NCI-H510A treated with DMSO at 0.1 percent for 48 hours (cell line): ENCODE data around the gene SYT15B.
A peak's percentile ranks its signal among the peaks of the same experiment; 100 is the strongest.
"Not testable (repeated sequence)": the region's sequence is repeated elsewhere in the genome, so short reads cannot be mapped to it uniquely, and the experiment has no call there.

ENCODE experiments used
- DNase-seq: peaks from one replicate; lab custom pipeline; 2025; lab: John Stamatoyannopoulos, UW

SYT15B gene

GRCh38 chr10:47763554-47764175, at the start of gene SYT15B:
Gene SYT15B (minus strand): TSS chr10:47763592. CDS start chr10:47762640, 952 bp downstream.
- DNase-seq, result not testable (repeated sequence)

- DNase-seq, result not testable (repeated sequence)
Observed at GRCh38 chr10:47779590-47779989, 16.2 kb upstream of the SYT15B start.

GRCh38 chr10:47775361-47776231, 12.2 kb upstream of the SYT15B start:
- DNase-seq, result peak; percentile 26

GRCh38 chr10:47770745-47771144, 7.4 kb upstream of the SYT15B start:
- not testable (repeated sequence) for DNase-seq

GRCh38 chr10:47768578-47769115, 5.3 kb upstream of the SYT15B start:
- DNase-seq, result not testable (repeated sequence)

GRCh38 chr10:47768085-47768484, 4.7 kb upstream of the SYT15B start:
- DNase-seq, result not testable (repeated sequence)

GRCh38 chr10:47767236-47767635, 3.8 kb upstream of the SYT15B start:
- not testable (repeated sequence) for DNase-seq

GRCh38 chr10:47765232-47765631, 1.8 kb upstream of the SYT15B start:
- DNase-seq, result not testable (repeated sequence)

GRCh38 chr10:47762674-47763553, 478 bp downstream of the SYT15B start:
- not testable (repeated sequence) for DNase-seq

GRCh38 chr10:47758855-47759254, 4.5 kb downstream of the SYT15B start:
- DNase-seq, result not testable (repeated sequence)

GRCh38 chr10:47756169-47756568, 7.2 kb downstream of the SYT15B start:
- DNase-seq, result not testable (repeated sequence)

GRCh38 chr10:47753871-47754270, 9.5 kb downstream of the SYT15B start:
- DNase-seq, result not testable (repeated sequence)

- DNase-seq, result not testable (repeated sequence)
Observed at GRCh38 chr10:47753176-47753575, 10.2 kb downstream of the SYT15B start.

- DNase-seq, result not testable (repeated sequence)
Observed at GRCh38 chr10:47751821-47752220, 11.6 kb downstream of the SYT15B start.

GRCh38 chr10:47750360-47750759, 13.0 kb downstream of the SYT15B start:
- DNase-seq, result not testable (repeated sequence)

GRCh38 chr10:47746780-47747376, 16.5 kb downstream of the SYT15B start:
- not testable (repeated sequence) for DNase-seq

GRCh38 chr10:47744881-47745280, 18.5 kb downstream of the SYT15B start:
- not testable (repeated sequence) for DNase-seq

GRCh38 chr10:47743611-47744550, 19.5 kb downstream of the SYT15B start:
- not testable (repeated sequence) for DNase-seq

GRCh38 chr10:47740868-47741267, 22.5 kb downstream of the SYT15B start:
- not testable (repeated sequence) for DNase-seq

- not testable (repeated sequence) for DNase-seq
Observed at GRCh38 chr10:47730911-47731310, 32.5 kb downstream of the SYT15B start.
